ENCODE results near the gene HRK.

The HRK gene

GRCh38 chr12:116910280-116910644 is 29.0 kb upstream of the HRK start:
- Histone ChIP-seq H3K27ac (peak overlapping the region; percentile 80 to 85), H3K36me3 (no peaks in the 10 kb centered on the region), H3K27me3 (no peaks in the 10 kb centered on the region), H3K4me1 (peaks cover 0 to 21% (median 14%) of the 10 kb centered on the region in 4 donors), H3K9me3 (no peaks in the 10 kb centered on the region), H3K4me3 (peak overlapping the region; percentile 88 to 93)
- TF ChIP-seq CTCF (IDR thresholded peaks at IDR 0.05) = no peak
- intact Hi-C loops (cut with DNase I; ENCODE audit: low total_unique reads) = no loop called here
- no peak for DNase-seq

- no peak overlapping the region for H3K4me3 ChIP-seq
- DNase-seq = no peak
- no peak overlapping the region for H3K27ac ChIP-seq
- TF ChIP-seq CTCF (IDR thresholded peaks at IDR 0.05) = no peak
- H3K4me1 ChIP-seq = peaks cover 0 to 4% (median 0%) of the 10 kb centered on the region in 4 donors
- H3K9me3 ChIP-seq = no peaks in the 10 kb centered on the region
- intact Hi-C loops (cut with DNase I; ENCODE audit: low total_unique reads) = no loop called here
- peaks cover 0 to 8% of the 10 kb centered on the region in 2 donors for H3K27me3 ChIP-seq
- H3K36me3 ChIP-seq = no peaks in the 10 kb centered on the region
Observed at GRCh38 chr12:116906285-116906684, 25.0 kb upstream of the HRK start.

- no peak for DNase-seq
- TF ChIP-seq CTCF (IDR thresholded peaks at IDR 0.05) = no peak
- H3K4me3 ChIP-seq = no peak overlapping the region
- intact Hi-C loops (cut with DNase I; ENCODE audit: low total_unique reads) = no loop called here
- H3K36me3 ChIP-seq = no peaks in the 10 kb centered on the region
- no peaks in the 10 kb centered on the region for H3K9me3 ChIP-seq
- H3K27ac ChIP-seq = no peak overlapping the region
- H3K27me3 ChIP-seq = peaks cover 0 to 26% of the 10 kb centered on the region in 2 donors
- H3K4me1 ChIP-seq = no peaks in the 10 kb centered on the region
Observed at GRCh38 chr12:116903818-116904217, 22.6 kb upstream of the HRK start.

GRCh38 chr12:116901612-116902011 is 20.4 kb upstream of the HRK start:
- H3K27ac ChIP-seq = no peak overlapping the region
- H3K27me3 ChIP-seq = peaks cover 0 to 39% of the 10 kb centered on the region in 2 donors
- intact Hi-C loops (cut with DNase I; ENCODE audit: low total_unique reads) = no loop called here
- no peaks in the 10 kb centered on the region for H3K9me3 ChIP-seq
- no peaks in the 10 kb centered on the region for H3K36me3 ChIP-seq
- H3K4me1 ChIP-seq = no peaks in the 10 kb centered on the region
- DNase-seq = no peak
- no peak for TF ChIP-seq CTCF (IDR thresholded peaks at IDR 0.05)
- H3K4me3 ChIP-seq = no peak overlapping the region

GRCh38 chr12:116898669-116899068 is 17.4 kb upstream of the HRK start:
- Histone ChIP-seq H3K4me3 (no peak overlapping the region), H3K27ac (no peak overlapping the region), H3K9me3 (no peaks in the 10 kb centered on the region), H3K4me1 (no peaks in the 10 kb centered on the region), H3K36me3 (no peaks in the 10 kb centered on the region), H3K27me3 (peaks cover 0 to 45% of the 10 kb centered on the region in 2 donors)
- intact Hi-C loops (cut with DNase I; ENCODE audit: low total_unique reads) = no loop called here
- DNase-seq = no peak
- no peak for TF ChIP-seq CTCF (IDR thresholded peaks at IDR 0.05)

GRCh38 chr12:116897476-116897875 is 16.2 kb upstream of the HRK start:
- no peak overlapping the region for H3K27ac ChIP-seq
- H3K4me3 ChIP-seq = no peak overlapping the region
- no peaks in the 10 kb centered on the region for H3K36me3 ChIP-seq
- no peak for DNase-seq
- no peaks in the 10 kb centered on the region for H3K9me3 ChIP-seq
- H3K4me1 ChIP-seq = no peaks in the 10 kb centered on the region
- H3K27me3 ChIP-seq = peaks cover 0 to 45% of the 10 kb centered on the region in 2 donors
- no peak for TF ChIP-seq CTCF (IDR thresholded peaks at IDR 0.05)
- intact Hi-C loops (cut with DNase I; ENCODE audit: low total_unique reads) = no loop called here

Measured in tibial artery (tissue), 4 donors.